ENCODE data around the gene VSTM2A.

VSTM2A gene

DNA sequence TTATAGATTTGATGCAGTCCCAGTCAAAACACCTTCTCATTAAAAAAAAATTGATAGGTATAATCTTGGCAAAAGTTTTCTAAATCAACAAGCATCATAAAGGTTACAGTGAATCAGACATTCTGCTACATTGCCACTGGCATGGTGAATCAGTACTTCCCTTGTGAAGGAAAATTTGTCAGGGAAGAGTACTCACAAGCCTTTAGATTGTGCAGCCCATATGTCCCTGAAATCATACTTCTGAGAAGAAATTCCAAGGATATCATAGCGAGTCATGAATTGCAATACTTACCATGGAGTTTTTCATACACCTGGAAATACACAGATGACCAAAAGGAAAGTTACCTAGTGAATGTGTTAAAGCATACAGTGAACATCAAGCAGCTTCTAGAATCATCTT is 17.2 kb downstream of the VSTM2A start:
- Histone ChIP-seq H3K36me3 (ENCODE audit: insufficient read depth, low read length) (no peaks in the 10 kb centered on the region), H4K20me1 (ENCODE audit: insufficient read depth, low read length, poor library complexity, severe bottlenecking) (no peaks in the 10 kb centered on the region), H3K4me3 (ENCODE audit: low read length, poor library complexity, severe bottlenecking) (no peak overlapping the region), H3K4me2 (ENCODE audit: low read depth, low read length, poor library complexity, severe bottlenecking) (no peak overlapping the region), H3K4me1 (ENCODE audit: insufficient read depth, low read length, poor library complexity, severe bottlenecking) (no peaks in the 10 kb centered on the region), H3K79me2 (ENCODE audit: insufficient read depth, low read length) (no peaks in the 10 kb centered on the region), H3K9me3 (ENCODE audit: insufficient read depth, low read depth, low read length) (no peaks in the 10 kb centered on the region), H3K9me2 (replicated peaks; ENCODE audit: low read depth, low read length) (no peaks in the 10 kb centered on the region), H3F3A (ENCODE audit: low read depth) (no peaks in the 10 kb centered on the region), H3K27me3 (ENCODE audit: insufficient read depth, low read length, poor library complexity, severe bottlenecking) (no peaks in the 10 kb centered on the region), H2AFZ (ENCODE audit: low read length) (no peak overlapping the region), H3K9ac (ENCODE audit: low read depth, low read length, poor library complexity, severe bottlenecking) (no peak overlapping the region)
- TF ChIP-seq CTCF (conservative IDR thresholded peaks at IDR 0.05; ENCODE audit: low read length) (no peak), EZH2phosphoT487 (IDR thresholded peaks at IDR 0.05; ENCODE audit: borderline replicate concordance) (no peak)

- Histone ChIP-seq H3K9ac (ENCODE audit: low read depth, low read length, poor library complexity, severe bottlenecking) (no peak overlapping the region), H3K4me2 (ENCODE audit: low read depth, low read length, poor library complexity, severe bottlenecking) (no peak overlapping the region), H3K27me3 (ENCODE audit: insufficient read depth, low read length, poor library complexity, severe bottlenecking) (no peaks in the 10 kb centered on the region), H3F3A (ENCODE audit: low read depth) (no peaks in the 10 kb centered on the region), H3K79me2 (ENCODE audit: insufficient read depth, low read length) (no peaks in the 10 kb centered on the region), H3K4me1 (ENCODE audit: insufficient read depth, low read length, poor library complexity, severe bottlenecking) (no peaks in the 10 kb centered on the region), H3K9me3 (ENCODE audit: insufficient read depth, low read depth, low read length) (no peaks in the 10 kb centered on the region), H3K36me3 (ENCODE audit: insufficient read depth, low read length) (no peaks in the 10 kb centered on the region), H2AFZ (ENCODE audit: low read length) (no peak overlapping the region), H3K4me3 (ENCODE audit: low read length, poor library complexity, severe bottlenecking) (no peak overlapping the region), H4K20me1 (ENCODE audit: insufficient read depth, low read length, poor library complexity, severe bottlenecking) (no peaks in the 10 kb centered on the region), H3K9me2 (replicated peaks; ENCODE audit: low read depth, low read length) (no peaks in the 10 kb centered on the region)
- TF ChIP-seq EZH2phosphoT487 (IDR thresholded peaks at IDR 0.05; ENCODE audit: borderline replicate concordance) (no peak), CTCF (conservative IDR thresholded peaks at IDR 0.05; ENCODE audit: low read length) (no peak)
These were observed 18.0 kb downstream of the VSTM2A start for GRCh38 chr7:54560198-54560597.

- H3K4me3 ChIP-seq (ENCODE audit: low read length, poor library complexity, severe bottlenecking), result no peak overlapping the region
- H3K27me3 ChIP-seq (ENCODE audit: insufficient read depth, low read length, poor library complexity, severe bottlenecking), result no peaks in the 10 kb centered on the region
- no peaks in the 10 kb centered on the region for H3K36me3 ChIP-seq (ENCODE audit: insufficient read depth, low read length)
- no peak overlapping the region for H3K9ac ChIP-seq (ENCODE audit: low read depth, low read length, poor library complexity, severe bottlenecking)
- no peaks in the 10 kb centered on the region for H3K79me2 ChIP-seq (ENCODE audit: insufficient read depth, low read length)
- no peak overlapping the region for H2AFZ ChIP-seq (ENCODE audit: low read length)
- no peaks in the 10 kb centered on the region for H4K20me1 ChIP-seq (ENCODE audit: insufficient read depth, low read length, poor library complexity, severe bottlenecking)
- no peaks in the 10 kb centered on the region for H3K9me2 ChIP-seq (replicated peaks; ENCODE audit: low read depth, low read length)
- H3F3A ChIP-seq (ENCODE audit: low read depth), result no peaks in the 10 kb centered on the region
- no peak overlapping the region for H3K4me2 ChIP-seq (ENCODE audit: low read depth, low read length, poor library complexity, severe bottlenecking)
- no peaks in the 10 kb centered on the region for H3K9me3 ChIP-seq (ENCODE audit: insufficient read depth, low read depth, low read length)
- H3K4me1 ChIP-seq (ENCODE audit: insufficient read depth, low read length, poor library complexity, severe bottlenecking), result no peaks in the 10 kb centered on the region
- TF ChIP-seq EZH2phosphoT487 (IDR thresholded peaks at IDR 0.05; ENCODE audit: borderline replicate concordance), result no peak
- TF ChIP-seq CTCF (conservative IDR thresholded peaks at IDR 0.05; ENCODE audit: low read length), result no peak
These were observed 18.5 kb downstream of the VSTM2A start for GRCh38 chr7:54560723-54561122.

Data from Loucy (cell line).